HEK293T (cell line): Measurements from ENCODE around the gene WRAP73.

Experiments used
- CTCF ChIA-PET: fragments of 350-600 bp; formaldehyde crosslinking; extraction: SDS; loops from one replicate; lab custom pipeline; 2021; ENCODE audit warnings: antibody characterized with exemption, inconsistent platforms; lab: Yijun Ruan, JAX
- POLR2A ChIA-PET: fragments of 350-600 bp; formaldehyde crosslinking; extraction: SDS; loops from one replicate; lab custom pipeline; 2020; ENCODE audit warnings: antibody characterized with exemption, inconsistent platforms; lab: Yijun Ruan, JAX
- DNase-seq: peaks from one replicate; pipeline ENCODE4 v3.0.0; 2012; ENCODE audit warnings: mixed read lengths; ENCODE audit errors: extremely low spot score
- ARNT ChIP-seq: fragments of 450-650 bp; IDR thresholded peaks from 2 replicates; pipeline ENCODE4 v1.6.1; 2017; ENCODE audit warnings: mild to moderate bottlenecking
- BHLHE40 ChIP-seq: fragments of 450-650 bp; IDR thresholded peaks from 2 replicates; pipeline ENCODE4 v1.6.1; 2016; ENCODE audit warnings: mild to moderate bottlenecking, moderate library complexity, borderline replicate concordance
- CTBP1 ChIP-seq: fragments of 450-650 bp; IDR thresholded peaks from 2 replicates; pipeline ENCODE4 v1.6.1; 2016; ENCODE audit warnings: borderline replicate concordance
- ELF4 ChIP-seq: fragments of 450-650 bp; IDR thresholded peaks from 2 replicates; pipeline ENCODE4 v1.6.1; 2017; ENCODE audit warnings: antibody characterized with exemption
- FOXA1 ChIP-seq: fragments of 450-650 bp; IDR thresholded peaks from 2 replicates; pipeline ENCODE4 v1.6.1; 2016; ENCODE audit warnings: mild to moderate bottlenecking
- FOXK2 ChIP-seq: fragments of 450-650 bp; IDR thresholded peaks from 2 replicates; pipeline ENCODE4 v1.6.1; 2016; ENCODE audit warnings: mild to moderate bottlenecking
- FOXM1 ChIP-seq: fragments of 450-650 bp; IDR thresholded peaks from 2 replicates; pipeline ENCODE4 v1.6.1; 2017; ENCODE audit warnings: mild to moderate bottlenecking, borderline replicate concordance
- HDGF ChIP-seq: fragments of 450-650 bp; IDR thresholded peaks from 2 replicates; pipeline ENCODE4 v1.6.1; 2017; ENCODE audit warnings: antibody characterized with exemption, borderline replicate concordance
- L3MBTL2 ChIP-seq: fragments of 450-650 bp; conservative IDR thresholded peaks from 2 replicates; pipeline ENCODE4 v1.6.1; 2016; ENCODE audit warnings: mild to moderate bottlenecking
- LEF1 ChIP-seq: fragments of 450-650 bp; IDR thresholded peaks from 2 replicates; pipeline ENCODE4 v1.6.1; 2017; ENCODE audit warnings: mild to moderate bottlenecking, borderline replicate concordance
- NFRKB ChIP-seq: fragments of 450-650 bp; IDR thresholded peaks from 2 replicates; pipeline ENCODE4 v1.6.1; 2016; ENCODE audit warnings: mild to moderate bottlenecking, moderate library complexity
- SP1 ChIP-seq: fragments of 450-650 bp; IDR thresholded peaks from 2 replicates; pipeline ENCODE4 v1.6.1; 2017
- SUZ12 ChIP-seq: fragments of 450-650 bp; IDR thresholded peaks from 2 replicates; pipeline ENCODE4 v1.6.1; 2016; ENCODE audit warnings: mild to moderate bottlenecking
- TARDBP ChIP-seq: fragments of 450-650 bp; IDR thresholded peaks from 2 replicates; pipeline ENCODE4 v1.6.1; 2016
- ZNF384 ChIP-seq: fragments of 450-650 bp; IDR thresholded peaks from 2 replicates; pipeline ENCODE4 v1.6.1; 2016
- TF ChIP-seq, protein P1 (sequence below): fragments of 450-650 bp; IDR thresholded peaks from 2 replicates; pipeline ENCODE4 v1.6.1; 2016

The WRAP73 gene

DNA sequence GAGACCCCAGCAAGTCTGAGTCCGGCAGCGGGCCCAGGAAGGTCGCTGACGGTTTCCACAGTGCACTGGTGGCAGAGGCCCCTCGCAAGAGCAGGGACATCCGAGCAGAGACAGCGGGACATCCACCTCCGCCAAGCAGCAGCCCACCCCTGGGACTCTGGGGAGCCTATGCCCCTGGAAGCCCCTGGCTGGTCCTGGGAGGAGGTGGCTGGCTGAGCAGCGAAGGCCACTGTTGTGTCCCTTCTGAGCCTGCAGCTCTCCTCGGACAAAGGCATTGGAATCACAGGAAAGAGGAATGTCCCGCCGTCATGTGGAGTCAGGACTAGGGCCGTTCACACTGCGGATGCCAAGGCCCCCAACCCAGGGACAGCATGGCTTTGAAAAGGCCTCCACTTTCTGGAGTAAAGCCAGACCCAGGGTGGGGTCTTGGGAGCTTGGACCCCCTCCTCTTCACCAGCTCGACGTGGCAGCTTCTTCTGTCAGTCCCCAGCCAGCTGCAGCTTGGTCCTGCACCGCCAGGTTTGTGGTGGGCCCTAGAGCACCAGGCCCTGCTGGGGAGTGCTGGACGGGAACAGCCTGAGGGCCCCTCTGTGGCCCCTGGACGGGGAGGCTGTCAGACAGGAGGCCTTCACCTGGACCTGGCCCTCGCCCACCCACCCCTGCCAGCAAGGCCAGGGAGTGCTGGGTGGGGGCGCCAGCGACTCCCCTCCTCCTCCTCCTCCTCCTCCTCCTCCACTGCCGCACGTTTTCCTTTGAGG is 40.0 kb downstream of the WRAP73 start:
- TF ChIP-seq, protein P1, sequence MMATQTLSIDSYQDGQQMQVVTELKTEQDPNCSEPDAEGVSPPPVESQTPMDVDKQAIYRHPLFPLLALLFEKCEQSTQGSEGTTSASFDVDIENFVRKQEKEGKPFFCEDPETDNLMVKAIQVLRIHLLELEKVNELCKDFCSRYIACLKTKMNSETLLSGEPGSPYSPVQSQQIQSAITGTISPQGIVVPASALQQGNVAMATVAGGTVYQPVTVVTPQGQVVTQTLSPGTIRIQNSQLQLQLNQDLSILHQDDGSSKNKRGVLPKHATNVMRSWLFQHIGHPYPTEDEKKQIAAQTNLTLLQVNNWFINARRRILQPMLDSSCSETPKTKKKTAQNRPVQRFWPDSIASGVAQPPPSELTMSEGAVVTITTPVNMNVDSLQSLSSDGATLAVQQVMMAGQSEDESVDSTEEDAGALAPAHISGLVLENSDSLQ: no peak
- TF ChIP-seq ELF4: no peak
- no peak for TF ChIP-seq SP1
- no peak for TF ChIP-seq LEF1
- no peak for TF ChIP-seq HDGF
- TF ChIP-seq L3MBTL2: no peak
- no peak for DNase-seq
- ChIA-PET CTCF (interaction anchor here (1.1 kb wide), 1 partner anchor 9 kb away, joined by 3 read pairs; no protein-coding TSS in a partner anchor), POLR2A (no interaction called here)

DNA sequence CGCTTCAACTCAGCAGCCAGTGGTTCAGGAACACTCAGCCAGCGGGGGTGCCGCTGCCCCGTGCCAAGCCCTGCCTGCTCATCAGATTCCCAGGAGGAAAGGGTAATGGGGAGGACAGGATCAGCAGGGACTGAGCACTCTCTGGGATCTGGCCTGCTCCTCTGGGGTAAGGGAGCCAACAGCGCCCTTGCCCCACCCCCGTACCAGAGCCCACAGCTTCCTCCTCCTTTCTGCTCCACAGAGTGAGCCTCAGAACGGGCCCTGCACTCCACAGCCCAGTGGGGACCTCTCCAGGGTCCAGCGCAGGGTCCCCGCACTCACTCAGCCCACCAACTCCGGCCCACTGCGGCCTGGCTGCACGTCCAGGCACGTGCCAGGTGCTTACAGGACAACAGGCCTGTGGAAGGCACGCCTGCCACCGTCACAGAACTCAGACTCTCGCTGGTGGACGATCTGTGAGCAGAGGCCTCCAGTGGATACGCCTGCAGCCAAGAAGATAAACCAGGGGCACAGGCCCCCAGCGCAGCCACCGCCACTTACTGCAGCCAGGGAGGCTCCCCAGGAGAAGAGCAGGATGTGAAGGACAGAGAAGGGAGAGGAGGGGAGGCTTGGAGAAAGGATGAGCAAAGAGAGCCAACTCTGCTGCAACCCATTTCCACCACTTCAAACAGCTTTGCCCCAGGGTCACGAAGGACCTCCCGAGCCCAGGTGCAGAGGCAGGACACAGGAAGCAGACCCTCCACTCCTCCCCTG is 40.7 kb downstream of the WRAP73 start:
- TF ChIP-seq FOXM1: no peak
- TF ChIP-seq LEF1: no peak
- no peak for TF ChIP-seq FOXA1
- TF ChIP-seq CTBP1: no peak
- TF ChIP-seq TARDBP: no peak
- no peak for TF ChIP-seq ELF4
- TF ChIP-seq HDGF: no peak
- no peak for TF ChIP-seq BHLHE40
- TF ChIP-seq, protein P1: no peak
- CTCF ChIA-PET: interaction anchor here (1.3 kb wide), 1 partner anchor 10 kb away, joined by 6 read pairs; no protein-coding TSS in a partner anchor
- POLR2A ChIA-PET: no interaction called here
- DNase-seq: no peak

DNA sequence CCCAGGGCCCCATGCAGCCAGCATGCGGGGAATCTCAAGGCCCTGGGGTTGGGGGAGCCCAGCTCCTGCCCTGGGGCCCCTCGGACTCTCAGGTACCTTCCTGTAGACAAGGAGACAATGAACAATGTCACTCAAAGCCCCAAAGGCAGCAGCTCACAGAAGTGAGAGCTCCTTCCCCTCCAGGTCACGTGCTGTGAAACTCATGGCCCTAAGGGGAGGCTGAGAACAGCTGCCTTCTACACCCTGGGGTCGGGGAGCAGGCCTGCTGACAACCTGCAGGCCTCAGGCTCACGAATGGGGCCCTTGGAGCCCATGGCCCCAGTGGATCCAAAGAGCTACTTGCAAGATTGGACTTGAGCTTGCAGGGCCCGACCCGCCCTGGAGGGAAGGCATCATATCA is 41.7 kb downstream of the WRAP73 start:
- TF ChIP-seq FOXK2 (no peak), LEF1 (no peak), L3MBTL2 (no peak), SP1 (no peak), BHLHE40 (no peak), CTBP1 (no peak), ZNF384 (no peak), NFRKB (no peak), TARDBP (no peak), FOXM1 (no peak), FOXA1 (no peak), ELF4 (no peak), HDGF (no peak), SUZ12 (no peak), ARNT (no peak)
- TF ChIP-seq, protein P1: no peak
- ChIA-PET POLR2A (no interaction called here), CTCF (interaction anchor here (1.3 kb wide), 1 partner anchor 11 kb away, joined by 6 read pairs; no protein-coding TSS in a partner anchor)
- DNase-seq: no peak

DNA sequence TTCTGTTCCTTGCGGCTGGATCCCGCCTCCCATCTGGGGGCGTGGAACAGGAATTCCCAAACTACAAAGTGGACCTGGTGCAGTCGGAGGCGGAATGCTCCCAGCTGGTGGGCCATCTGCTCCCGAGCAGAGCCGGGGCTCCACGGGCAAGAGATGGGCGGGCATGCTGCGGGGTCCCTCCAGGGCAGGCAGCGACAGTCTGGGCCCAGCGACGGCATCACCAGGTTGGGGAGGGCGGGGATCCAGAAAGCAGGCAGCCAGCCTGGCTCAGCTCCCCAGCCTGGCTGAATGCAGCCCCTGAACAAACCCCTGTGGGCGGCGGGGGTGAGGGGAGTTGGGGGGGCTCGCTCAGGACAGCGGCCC is 42.2 kb downstream of the WRAP73 start:
- ChIA-PET POLR2A (no interaction called here), CTCF (interaction anchor here (1.3 kb wide), 1 partner anchor 11 kb away, joined by 6 read pairs; no protein-coding TSS in a partner anchor)
- DNase-seq: no peak
- TF ChIP-seq, protein P1: no peak
- no peak for TF ChIP-seq SP1
- no peak for TF ChIP-seq BHLHE40
- no peak for TF ChIP-seq FOXK2
- TF ChIP-seq ARNT: no peak
- TF ChIP-seq LEF1: no peak
- no peak for TF ChIP-seq TARDBP
- TF ChIP-seq ELF4: no peak
- no peak for TF ChIP-seq L3MBTL2
- no peak for TF ChIP-seq FOXM1
- TF ChIP-seq SUZ12: no peak
- TF ChIP-seq NFRKB: no peak
- TF ChIP-seq CTBP1: no peak
- TF ChIP-seq ZNF384: no peak
- no peak for TF ChIP-seq FOXA1
- no peak for TF ChIP-seq HDGF

DNA sequence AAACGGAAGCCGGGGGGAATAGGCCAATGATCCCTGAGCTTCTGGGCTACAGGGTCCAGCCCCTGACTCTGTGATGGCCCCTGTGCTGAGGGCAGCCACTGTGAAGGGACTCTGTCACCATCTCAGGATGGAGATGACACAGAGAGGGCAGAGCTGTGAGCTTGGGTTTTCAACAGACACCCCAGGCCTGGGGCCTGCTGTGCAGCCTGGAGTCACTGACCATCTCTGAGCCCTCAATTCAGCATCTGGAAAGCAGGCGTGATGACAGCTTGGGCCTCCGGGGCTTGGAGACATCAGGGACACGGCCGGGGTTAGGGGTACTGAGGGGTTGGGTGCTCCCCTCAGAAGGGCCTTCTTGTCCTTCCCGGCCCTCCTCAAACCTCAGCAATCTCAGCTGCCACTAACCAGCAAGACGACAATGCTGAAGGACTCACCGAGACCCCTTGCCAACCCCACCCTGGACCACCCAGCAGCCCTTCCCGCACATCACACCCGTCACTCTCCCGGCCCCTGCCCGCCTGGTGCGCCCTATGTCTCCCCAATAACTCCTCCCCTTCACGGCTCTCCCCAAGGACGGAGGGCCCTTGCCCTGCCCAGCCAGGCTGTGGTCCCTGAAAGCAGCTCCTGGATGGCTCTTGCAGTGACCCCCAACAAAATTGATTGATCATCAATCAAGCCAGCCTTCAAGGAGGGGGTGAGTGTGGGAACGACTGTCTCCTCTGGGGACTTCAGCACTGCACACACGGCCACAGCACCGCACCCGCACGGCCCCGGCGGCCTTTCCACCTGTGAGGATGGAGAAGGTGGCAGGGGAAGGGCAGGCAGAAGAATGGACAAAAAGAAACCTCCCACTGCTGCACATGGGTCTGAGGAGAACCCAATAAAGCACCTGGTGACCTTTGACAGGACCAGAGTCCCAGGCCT is 42.9 kb downstream of the WRAP73 start:
- POLR2A ChIA-PET: no interaction called here
- CTCF ChIA-PET: no interaction called here
- TF ChIP-seq NFRKB (no peak), SP1 (no peak), HDGF (no peak), LEF1 (no peak), TARDBP (no peak), ELF4 (no peak), CTBP1 (no peak), ZNF384 (no peak), L3MBTL2 (no peak), FOXA1 (no peak)
- TF ChIP-seq, protein P1: no peak
- DNase-seq: no peak
